ENCODE results near the gene TNFSF13. TPM values are rescaled to one million over a fixed set of nuclear protein-coding genes. Genes with fewer than 3 reads are reported as not detected.
A peak's percentile ranks its signal among the peaks of the same experiment; 100 is the strongest.

TNFSF13 gene
- total and polyA plus RNA-seq, 7 donors, result 15.6 to 108 (median 21.0) TPM

DNA sequence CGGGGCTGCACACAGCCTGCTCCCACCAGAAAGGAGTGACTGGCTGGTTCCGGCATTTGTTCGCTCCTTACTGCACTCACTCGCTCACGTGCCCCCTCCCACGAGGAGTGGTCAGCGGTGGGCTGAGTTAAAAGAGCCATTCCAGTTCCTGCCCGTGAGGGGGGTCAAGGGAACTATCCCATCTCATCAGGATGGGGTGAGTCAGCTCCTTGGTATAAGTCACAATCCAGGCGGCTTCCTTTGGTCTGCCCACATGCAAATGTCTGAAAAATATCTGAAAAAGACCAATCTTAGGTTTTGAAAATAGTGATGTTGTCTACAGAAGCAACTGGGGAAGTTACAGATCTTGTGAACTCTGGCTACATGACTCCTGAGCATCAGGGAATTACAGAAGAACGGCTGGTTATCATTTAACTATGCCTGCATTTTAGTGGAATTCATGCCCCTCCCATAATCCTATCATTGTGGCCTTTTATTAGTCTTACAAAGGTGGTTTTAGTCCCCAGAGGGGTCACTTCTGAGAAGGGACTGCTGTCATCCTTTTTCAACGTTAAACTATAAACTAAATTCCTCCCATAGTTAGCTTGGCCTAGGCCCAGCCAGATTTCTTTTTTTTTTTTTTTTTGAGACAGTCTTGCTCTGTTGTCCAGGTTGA is 19.5 kb upstream of the TNFSF13 start:
- H3K27ac ChIP-seq, result no peak overlapping the region
- H3K4me3 ChIP-seq, result no peak overlapping the region
- WGBS, 2 donors, result 75% methylated on average over 11 of the region's 11 CpGs
- H3K4me1 ChIP-seq, result no peaks in the 10 kb centered on the region
- no peaks in the 10 kb centered on the region for H3K36me3 ChIP-seq
- TF ChIP-seq POLR2AphosphoS5 (IDR thresholded peaks at IDR 0.05) (no peak), EP300 (IDR thresholded peaks at IDR 0.05) (no peak), POLR2A (IDR thresholded peaks at IDR 0.05) (no peak)
- no peak for DNase-seq
- intact Hi-C loops (cut with DNase I), result no loop called here
- H3K27me3 ChIP-seq, result no peaks in the 10 kb centered on the region
- peaks cover 0 to 5% (median 2%) of the 10 kb centered on the region in 4 donors for H3K9me3 ChIP-seq

GRCh38 chr17:7541074-7541621 is 17.4 kb upstream of the TNFSF13 start:
- no peaks in the 10 kb centered on the region for H3K4me1 ChIP-seq
- no peaks in the 10 kb centered on the region for H3K27me3 ChIP-seq
- 94 to 95% methylated on average over 9 of the region's 9 CpGs for WGBS, 2 donors
- H3K9me3 ChIP-seq, result peaks cover 0 to 5% (median 2%) of the 10 kb centered on the region in 4 donors
- no peak overlapping the region for H3K4me3 ChIP-seq
- no peak for TF ChIP-seq EP300 (IDR thresholded peaks at IDR 0.05)
- TF ChIP-seq, protein P1, sequence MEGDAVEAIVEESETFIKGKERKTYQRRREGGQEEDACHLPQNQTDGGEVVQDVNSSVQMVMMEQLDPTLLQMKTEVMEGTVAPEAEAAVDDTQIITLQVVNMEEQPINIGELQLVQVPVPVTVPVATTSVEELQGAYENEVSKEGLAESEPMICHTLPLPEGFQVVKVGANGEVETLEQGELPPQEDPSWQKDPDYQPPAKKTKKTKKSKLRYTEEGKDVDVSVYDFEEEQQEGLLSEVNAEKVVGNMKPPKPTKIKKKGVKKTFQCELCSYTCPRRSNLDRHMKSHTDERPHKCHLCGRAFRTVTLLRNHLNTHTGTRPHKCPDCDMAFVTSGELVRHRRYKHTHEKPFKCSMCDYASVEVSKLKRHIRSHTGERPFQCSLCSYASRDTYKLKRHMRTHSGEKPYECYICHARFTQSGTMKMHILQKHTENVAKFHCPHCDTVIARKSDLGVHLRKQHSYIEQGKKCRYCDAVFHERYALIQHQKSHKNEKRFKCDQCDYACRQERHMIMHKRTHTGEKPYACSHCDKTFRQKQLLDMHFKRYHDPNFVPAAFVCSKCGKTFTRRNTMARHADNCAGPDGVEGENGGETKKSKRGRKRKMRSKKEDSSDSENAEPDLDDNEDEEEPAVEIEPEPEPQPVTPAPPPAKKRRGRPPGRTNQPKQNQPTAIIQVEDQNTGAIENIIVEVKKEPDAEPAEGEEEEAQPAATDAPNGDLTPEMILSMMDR (IDR thresholded peaks at IDR 0.05), result no peak
- TF ChIP-seq POLR2A (IDR thresholded peaks at IDR 0.05), result no peak
- no peak for TF ChIP-seq POLR2AphosphoS5 (IDR thresholded peaks at IDR 0.05)
- H3K36me3 ChIP-seq, result no peaks in the 10 kb centered on the region
- intact Hi-C loops (cut with DNase I), result no loop called here
- no peak for DNase-seq
- H3K27ac ChIP-seq, result no peak overlapping the region

GRCh38 chr17:7544911-7545310 is 13.6 kb upstream of the TNFSF13 start:
- H3K9me3 ChIP-seq, result no peaks in the 10 kb centered on the region
- intact Hi-C loops (cut with DNase I), result no loop called here
- 70 to 85% methylated on average over 6 of the region's 6 CpGs for WGBS, 2 donors
- H3K4me1 ChIP-seq, result peaks cover 0 to 18% (median 14%) of the 10 kb centered on the region in 4 donors
- no peak for DNase-seq
- H3K4me3 ChIP-seq, result no peak overlapping the region
- no peak overlapping the region for H3K27ac ChIP-seq
- TF ChIP-seq POLR2AphosphoS5 (IDR thresholded peaks at IDR 0.05) (no peak), POLR2A (IDR thresholded peaks at IDR 0.05) (no peak), EP300 (IDR thresholded peaks at IDR 0.05) (no peak)
- TF ChIP-seq, protein P1 (IDR thresholded peaks at IDR 0.05), result no peak
- H3K36me3 ChIP-seq, result no peaks in the 10 kb centered on the region
- H3K27me3 ChIP-seq, result no peaks in the 10 kb centered on the region

DNA sequence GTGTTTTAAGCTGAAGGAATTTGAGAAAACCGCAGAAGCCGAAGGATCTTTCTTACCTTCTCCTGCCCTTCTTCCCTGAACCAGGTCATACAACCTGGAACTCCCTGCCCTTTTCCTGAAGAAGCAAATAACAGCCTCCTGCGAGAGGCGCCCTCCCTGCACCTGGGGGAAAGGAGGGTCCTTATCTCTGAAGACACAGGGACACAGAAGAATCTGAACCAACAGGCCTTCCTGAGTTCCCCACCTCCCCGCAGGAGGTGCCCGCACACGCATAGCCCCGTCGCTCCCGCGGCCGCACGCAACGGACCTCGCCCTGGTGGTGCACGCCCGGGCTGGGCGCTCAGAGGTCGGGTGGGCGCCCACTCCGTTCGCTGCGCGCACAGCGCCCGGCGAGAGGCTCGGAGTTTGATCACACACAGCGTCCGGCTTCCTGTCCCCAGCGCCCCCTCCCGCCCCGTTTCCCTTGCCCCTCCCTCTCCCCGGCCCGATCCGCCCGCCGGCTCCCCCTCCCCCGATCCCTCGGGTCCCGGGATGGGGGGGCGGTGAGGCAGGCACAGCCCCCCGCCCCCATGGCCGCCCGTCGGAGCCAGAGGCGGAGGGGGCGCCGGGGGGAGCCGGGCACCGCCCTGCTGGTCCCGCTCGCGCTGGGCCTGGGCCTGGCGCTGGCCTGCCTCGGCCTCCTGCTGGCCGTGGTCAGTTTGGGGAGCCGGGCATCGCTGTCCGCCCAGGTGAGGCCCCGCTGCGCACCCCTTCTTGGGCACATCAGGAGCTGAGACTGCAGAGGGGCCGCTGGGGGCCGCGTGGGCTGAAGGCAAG is 9.8 kb upstream of the TNFSF13 start, which contains the start of gene TNFSF12:
Gene TNFSF12 (plus strand): TSS at position 474 of the 816 bp plus-strand sequence. CDS start 96 bp downstream, at position 570.
- DNase-seq, result peak; percentile 85
- intact Hi-C loops (cut with DNase I), result no loop called here
- H3K9me3 ChIP-seq, result no peaks in the 10 kb centered on the region
- 1 to 4% methylated on average over 65 of the region's 65 CpGs for WGBS, 2 donors
- H3K36me3 ChIP-seq, result peaks cover 0 to 17% (median 10%) of the 10 kb centered on the region in 4 donors
- no peak for TF ChIP-seq EP300 (IDR thresholded peaks at IDR 0.05)
- no peak for TF ChIP-seq POLR2A (IDR thresholded peaks at IDR 0.05)
- TF ChIP-seq POLR2AphosphoS5 (IDR thresholded peaks at IDR 0.05), result peak in 3 of 4 donors; percentile 23 to 64 (median 55)
- TF ChIP-seq, protein P1 (IDR thresholded peaks at IDR 0.05), result peak in 2 of 4 experiments; percentile 10 to 22
- peak within 1 kb of the TSS; percentile 89 to 93 (median 91) for H3K27ac ChIP-seq
- peaks cover 0 to 21% (median 19%) of the 10 kb centered on the region in 4 donors for H3K4me1 ChIP-seq
- H3K27me3 ChIP-seq, result no peaks in the 10 kb centered on the region
- H3K4me3 ChIP-seq, result peak within 1 kb of the TSS; percentile 53 to 79 (median 76)

Measured in sigmoid colon (tissue), 7 donors.